GM13976 (cell line): ENCODE results near the gene GLB1L3.

Experiments used
- DNase-seq: peaks from one replicate; pipeline ENCODE4 v3.0.0; 2012; ENCODE audit warnings: low spot score
- CTCF ChIP-seq: IDR thresholded peaks from 2 replicates; pipeline ENCODE4 v1.5.1; 2012; ENCODE audit warnings: borderline replicate concordance, mild to moderate bottlenecking; ENCODE audit not compliant: insufficient read depth; ENCODE audit errors: extremely low read depth, missing control alignments, control extremely low read depth
- in situ Hi-C: fragments of 300-500 bp; cut with MboI; formaldehyde crosslinking; loops from one replicate; pipeline ENCODE4 v1.12.0; 2022; ENCODE audit warnings: low sequenced_read_pairs, mixed read lengths, inconsistent platforms; ENCODE audit not compliant: unreplicated experiment

The GLB1L3 gene

GRCh38 chr11:134257101-134257500 is 19.1 kb upstream of the GLB1L3 start:
- DNase-seq = no peak
- in situ Hi-C loops = no loop called here
- no peak for TF ChIP-seq CTCF

- in situ Hi-C loops = no loop called here
- TF ChIP-seq CTCF = no peak
- no peak for DNase-seq
Observed at GRCh38 chr11:134258577-134258976, 17.6 kb upstream of the GLB1L3 start.

GRCh38 chr11:134260503-134260902 is 15.7 kb upstream of the GLB1L3 start:
- peak; percentile 41 for DNase-seq
- in situ Hi-C loops = no loop called here
- TF ChIP-seq CTCF = no peak

- DNase-seq = no peak
- in situ Hi-C loops = no loop called here
- TF ChIP-seq CTCF = no peak
Observed at GRCh38 chr11:134260983-134261382, 15.2 kb upstream of the GLB1L3 start.

- peak; percentile 66 for DNase-seq
- TF ChIP-seq CTCF = peak; percentile 52
- in situ Hi-C loops = no loop called here
Observed at GRCh38 chr11:134261626-134262488, 14.3 kb upstream of the GLB1L3 start.

GRCh38 chr11:134264966-134265764 is 11.0 kb upstream of the GLB1L3 start:
- DNase-seq = no peak
- no peak for TF ChIP-seq CTCF
- in situ Hi-C loops = no loop called here
